Measurements from ENCODE around the gene CBX1. TPM values are rescaled to one million over a fixed set of nuclear protein-coding genes. Genes with fewer than 3 reads are reported as not detected.

The CBX1 gene
- total RNA-seq, 2 experiments from 2014 or later, result 52.3 to 53.0 TPM

DNA sequence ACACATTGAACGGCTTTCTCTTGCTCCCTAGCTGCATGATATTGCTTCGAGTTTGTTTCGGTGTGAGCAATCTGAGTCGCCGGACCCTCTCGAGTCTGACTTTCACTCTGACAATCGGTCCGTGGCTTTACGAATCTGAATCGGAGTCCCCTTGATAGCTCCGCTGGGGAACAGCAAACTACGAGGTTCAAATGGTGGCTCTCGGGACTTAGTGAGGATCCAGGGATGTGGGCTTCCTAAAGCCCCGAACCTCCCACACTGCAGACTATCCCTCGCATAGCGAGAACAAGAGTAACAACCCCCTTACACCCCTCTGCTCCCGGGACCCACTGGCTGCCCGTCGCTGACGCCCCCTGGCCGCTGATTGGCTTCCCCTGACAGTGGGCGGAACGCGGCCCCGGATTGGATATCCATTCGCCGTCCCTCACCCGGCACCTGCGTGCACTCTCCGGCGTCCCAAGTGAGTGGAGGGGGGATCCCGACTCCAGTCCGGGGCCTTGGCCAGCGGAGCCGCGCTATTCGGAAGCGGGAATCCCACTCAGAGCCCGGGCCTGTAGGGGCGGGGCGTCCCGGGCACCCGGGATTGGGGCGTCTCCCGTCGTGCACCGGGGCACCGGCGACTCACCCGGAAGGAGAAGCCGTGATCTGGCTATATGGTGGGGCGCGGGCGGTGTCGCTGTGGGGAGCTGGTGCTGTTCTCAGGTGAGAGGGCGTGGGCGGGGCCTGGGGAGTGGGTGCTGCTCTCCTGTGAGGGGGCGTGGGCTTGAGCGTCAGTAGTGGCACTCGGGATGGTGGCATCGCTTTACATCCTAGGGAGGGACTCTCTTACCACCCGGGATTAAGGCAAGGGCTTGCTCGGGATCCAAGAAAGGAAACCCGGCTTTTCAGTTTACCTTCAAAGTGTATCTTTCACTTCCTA is 6.1 kb upstream of the CBX1 start, which contains the start of gene SNX11:
TSS of gene SNX11 (plus strand) at position 630 of the 919 bp plus-strand sequence. CDS start 4,278 bp downstream, outside the sequence.
- Mint-ChIP-seq H3K27me3 (no peaks in the 10 kb centered on the region), H3K9me3 (peaks cover 5% of the 10 kb centered on the region), H3K4me3 (peak within 1 kb of the TSS; percentile 98), H3K36me3 (ENCODE audit: low read depth) (peaks cover 19% of the 10 kb centered on the region), H3K4me1 (ENCODE audit: low read depth) (peaks cover 54% of the 10 kb centered on the region), H3K27ac (peak within 1 kb of the TSS; percentile 98)
- intact Hi-C loops (cut with micrococcal nuclease), result no loop called here
- DNase-seq (peak; percentile 95), ATAC-seq (peak; percentile 88)
- TF ChIP-seq, protein P1, sequence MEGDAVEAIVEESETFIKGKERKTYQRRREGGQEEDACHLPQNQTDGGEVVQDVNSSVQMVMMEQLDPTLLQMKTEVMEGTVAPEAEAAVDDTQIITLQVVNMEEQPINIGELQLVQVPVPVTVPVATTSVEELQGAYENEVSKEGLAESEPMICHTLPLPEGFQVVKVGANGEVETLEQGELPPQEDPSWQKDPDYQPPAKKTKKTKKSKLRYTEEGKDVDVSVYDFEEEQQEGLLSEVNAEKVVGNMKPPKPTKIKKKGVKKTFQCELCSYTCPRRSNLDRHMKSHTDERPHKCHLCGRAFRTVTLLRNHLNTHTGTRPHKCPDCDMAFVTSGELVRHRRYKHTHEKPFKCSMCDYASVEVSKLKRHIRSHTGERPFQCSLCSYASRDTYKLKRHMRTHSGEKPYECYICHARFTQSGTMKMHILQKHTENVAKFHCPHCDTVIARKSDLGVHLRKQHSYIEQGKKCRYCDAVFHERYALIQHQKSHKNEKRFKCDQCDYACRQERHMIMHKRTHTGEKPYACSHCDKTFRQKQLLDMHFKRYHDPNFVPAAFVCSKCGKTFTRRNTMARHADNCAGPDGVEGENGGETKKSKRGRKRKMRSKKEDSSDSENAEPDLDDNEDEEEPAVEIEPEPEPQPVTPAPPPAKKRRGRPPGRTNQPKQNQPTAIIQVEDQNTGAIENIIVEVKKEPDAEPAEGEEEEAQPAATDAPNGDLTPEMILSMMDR (IDR thresholded peaks at IDR 0.05), result no peak
- POLR2A ChIA-PET, result interaction anchor here (0.6 to 3.6 kb wide), 12 partner anchors 8 to 518 kb away, joined by 3 to 23 read pairs (median 4); partner anchors contain the start of genes HOXB8, HOXB9 and NFE2L1
- CTCF ChIA-PET, result interaction anchor here (0.7 to 5.6 kb wide), 16 partner anchors 8 to 512 kb away, joined by 3 to 26 read pairs (median 4); partner anchors contain the start of gene HOXB5

DNA sequence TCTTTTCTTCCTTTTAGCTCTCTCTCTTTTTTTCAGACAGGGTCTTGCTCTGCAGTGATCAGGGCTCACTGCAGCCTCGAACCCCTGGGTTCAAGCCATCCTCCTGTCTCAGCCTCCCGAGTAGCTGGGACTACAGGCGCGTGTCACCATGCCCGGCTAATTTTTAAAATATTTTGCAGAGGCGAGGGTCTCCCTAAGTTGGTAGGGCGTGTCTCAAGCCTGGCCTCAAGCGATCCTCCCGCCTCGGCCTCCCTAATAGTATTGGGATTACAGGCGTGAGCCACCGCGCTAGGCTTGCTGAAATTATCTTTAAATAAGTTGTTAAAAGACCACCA is 5.5 kb upstream of the CBX1 start:
- Mint-ChIP-seq H3K27ac (peak overlapping the region; percentile 98), H3K4me1 (ENCODE audit: low read depth) (peaks cover 52% of the 10 kb centered on the region), H3K36me3 (ENCODE audit: low read depth) (peaks cover 12% of the 10 kb centered on the region), H3K4me3 (peak overlapping the region; percentile 98), H3K9me3 (peaks cover 6% of the 10 kb centered on the region), H3K27me3 (no peaks in the 10 kb centered on the region)
- TF ChIP-seq, protein P1 (IDR thresholded peaks at IDR 0.05), result no peak
- DNase-seq, result no peak
- no peak for ATAC-seq
- CTCF ChIA-PET, result interaction anchor here (0.7 to 5.6 kb wide), 9 partner anchors 9 to 333 kb away, joined by 3 to 26 read pairs (median 5); no protein-coding TSS in a partner anchor
- intact Hi-C loops (cut with micrococcal nuclease), result no loop called here
- POLR2A ChIA-PET, result interaction anchor here (1.1 to 3.6 kb wide), 6 partner anchors 9 to 80 kb away, joined by 3 to 23 read pairs (median 4); partner anchors contain the start of gene NFE2L1

DNA sequence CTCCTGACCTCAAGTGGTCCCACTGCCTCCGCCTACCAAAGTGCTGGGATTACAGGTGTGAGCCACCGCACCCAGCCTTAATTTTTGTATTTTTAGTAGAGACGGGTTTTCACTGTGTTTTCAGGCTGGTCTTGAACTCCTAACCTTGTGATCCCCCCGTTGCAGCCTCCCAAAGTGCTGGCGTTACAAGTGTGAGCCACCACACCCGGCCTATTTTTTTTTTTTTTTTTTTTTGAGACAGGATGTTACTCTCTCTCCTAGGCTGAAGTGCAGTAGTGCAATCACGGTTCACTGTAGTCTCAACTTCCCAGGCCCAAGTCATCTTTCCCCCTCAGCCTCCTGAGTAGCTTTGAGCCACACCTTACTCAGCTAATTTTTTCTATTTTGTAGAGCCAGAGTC is 3.2 kb upstream of the CBX1 start:
- peaks cover 6% of the 10 kb centered on the region for H3K9me3 Mint-ChIP-seq
- H3K4me3 Mint-ChIP-seq, result no peak overlapping the region
- intact Hi-C loops (cut with micrococcal nuclease), result no loop called here
- H3K27me3 Mint-ChIP-seq, result no peaks in the 10 kb centered on the region
- ATAC-seq (no peak), DNase-seq (no peak)
- H3K4me1 Mint-ChIP-seq (ENCODE audit: low read depth), result peaks cover 42% of the 10 kb centered on the region
- ChIA-PET CTCF (interaction anchor here (1.0 to 2.2 kb wide), 2 partner anchors 25 to 79 kb away, joined by 3 to 6 read pairs; no protein-coding TSS in a partner anchor), POLR2A (no interaction called here)
- peaks cover 7% of the 10 kb centered on the region for H3K36me3 Mint-ChIP-seq (ENCODE audit: low read depth)
- TF ChIP-seq, protein P1 (IDR thresholded peaks at IDR 0.05), result no peak
- H3K27ac Mint-ChIP-seq, result no peak overlapping the region

DNA sequence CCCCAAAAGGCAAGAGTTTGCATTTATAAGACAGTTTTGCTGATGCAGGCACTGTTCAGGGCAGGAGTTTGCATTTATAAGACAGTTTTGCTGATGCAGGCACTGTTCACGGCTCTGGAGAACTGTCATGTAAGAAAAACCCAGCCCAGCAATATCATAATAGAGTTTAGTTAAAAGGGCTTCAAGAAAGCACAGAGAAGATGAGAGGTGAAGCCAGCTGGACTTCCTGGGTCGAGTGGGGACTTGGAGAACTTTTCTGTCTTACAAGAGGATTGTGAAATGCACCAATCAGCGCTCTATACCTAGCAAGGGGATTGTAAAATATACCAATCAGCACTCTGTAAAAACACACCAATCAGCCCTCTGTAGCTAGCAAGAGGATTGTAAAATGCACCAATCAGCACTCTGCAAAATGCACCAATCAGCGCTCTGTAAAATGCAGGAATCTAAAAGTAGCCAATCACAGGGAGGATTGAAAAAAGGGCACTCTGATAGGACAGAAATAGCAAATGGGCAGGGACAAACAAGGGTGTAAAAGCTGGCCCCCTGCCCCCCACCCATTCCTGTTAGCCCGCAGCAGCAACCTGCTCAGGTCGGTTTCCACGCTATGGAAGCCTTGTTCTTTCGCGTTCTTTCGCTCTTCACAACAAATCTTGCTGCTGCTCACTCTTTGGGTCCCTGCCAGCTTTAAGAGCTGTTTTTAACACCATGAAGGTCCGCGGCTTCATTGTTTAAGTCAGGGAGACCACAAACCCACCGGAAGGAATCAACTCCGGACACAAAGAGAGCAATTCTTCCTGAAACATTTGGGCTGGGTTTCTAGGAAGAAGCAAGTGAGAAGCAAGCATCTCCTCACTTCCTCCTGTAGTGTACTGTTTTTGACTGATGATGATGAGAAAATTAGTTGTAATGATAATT is 1.8 kb upstream of the CBX1 start:
- peaks cover 8% of the 10 kb centered on the region for H3K36me3 Mint-ChIP-seq (ENCODE audit: low read depth)
- DNase-seq (peak; percentile 73), ATAC-seq (no peak)
- ChIA-PET CTCF (interaction anchor here (0.7 to 2.2 kb wide), 2 partner anchors 23 to 156 kb away, joined by 3 to 6 read pairs; no protein-coding TSS in a partner anchor), POLR2A (interaction anchor here (0.7 kb wide), 1 partner anchor 706 kb away, joined by 3 read pairs; no protein-coding TSS in a partner anchor)
- TF ChIP-seq, protein P1 (IDR thresholded peaks at IDR 0.05), result no peak
- peaks cover 38% of the 10 kb centered on the region for H3K4me1 Mint-ChIP-seq (ENCODE audit: low read depth)
- no peaks in the 10 kb centered on the region for H3K27me3 Mint-ChIP-seq
- intact Hi-C loops (cut with micrococcal nuclease), result no loop called here
- peak overlapping the region; percentile 49 for H3K27ac Mint-ChIP-seq
- H3K9me3 Mint-ChIP-seq, result peaks cover 6% of the 10 kb centered on the region
- H3K4me3 Mint-ChIP-seq, result peak overlapping the region; percentile 98

Data from activated CD8-positive, alpha-beta T cell treated with anti-CD3 and anti-CD28 coated beads for 36 hours (primary cell).